HUES6 (cell line): ENCODE measurements around the gene ENTR1.
A peak's percentile ranks its signal among the peaks of the same experiment; 100 is the strongest.
"Not testable (repeated sequence)": the region's sequence is repeated elsewhere in the genome, so short reads cannot be mapped to it uniquely, and the experiment has no call there.

Experiments
- H3K27ac ChIP-seq: 2 replicates; pipeline ENCODE4 v1.7.0; 2013; ENCODE audit warnings: low read depth, mild to moderate bottlenecking, low read length, inconsistent platforms
- H3K27me3 ChIP-seq: 2 replicates; pipeline ENCODE4 v1.6.1; 2013; ENCODE audit warnings: low read length; ENCODE audit not compliant: control insufficient read depth, insufficient read depth
- H3K36me3 ChIP-seq: 2 replicates; pipeline ENCODE4 v1.6.1; 2013; ENCODE audit warnings: low read length; ENCODE audit not compliant: control insufficient read depth, insufficient read depth
- H3K4me1 ChIP-seq: 2 replicates; pipeline ENCODE4 v1.6.1; 2013; ENCODE audit warnings: low read length; ENCODE audit not compliant: control insufficient read depth, insufficient read depth
- H3K4me3 ChIP-seq: 2 replicates; pipeline ENCODE4 v1.5.1; 2013; ENCODE audit warnings: low read depth, low read length
- H3K9ac ChIP-seq: one replicate; pipeline ENCODE4 v1.6.1; 2013; ENCODE audit warnings: mild to moderate bottlenecking, low read length
- H3K9me3 ChIP-seq: 2 replicates; pipeline ENCODE4 v1.6.1; 2013; ENCODE audit warnings: low read depth, low read length; ENCODE audit not compliant: control insufficient read depth, insufficient read depth

The ENTR1 gene

DNA sequence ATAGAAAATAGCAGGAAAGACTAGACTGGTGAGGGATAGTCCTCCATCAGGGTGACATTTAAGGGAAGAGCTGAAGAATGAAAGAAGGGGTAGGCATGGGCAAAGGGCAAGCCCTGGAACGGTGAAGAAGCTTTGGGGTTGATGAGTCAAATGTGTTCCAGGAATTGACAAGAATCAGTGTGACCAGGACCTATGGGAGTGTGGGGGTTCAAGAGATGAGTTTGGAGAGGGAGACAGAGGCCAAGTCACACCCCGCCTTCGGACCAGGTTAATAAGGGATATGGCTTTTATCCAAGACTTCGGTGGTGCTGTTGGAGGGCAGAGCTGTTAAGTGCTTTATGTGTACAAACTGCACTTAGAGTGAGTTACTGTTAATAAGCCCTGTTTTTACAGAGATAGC lies 964 bp upstream of the ENTR1 start:
- H3K9ac ChIP-seq, result peak overlapping the region; percentile 98
- H3K9me3 ChIP-seq, result no peaks in the 10 kb centered on the region
- no peak overlapping the region for H3K27ac ChIP-seq
- H3K27me3 ChIP-seq, result no peaks in the 10 kb centered on the region
- H3K4me3 ChIP-seq, result peak overlapping the region; percentile 100
- peaks cover 9% of the 10 kb centered on the region; the same call in 1 of the 2 replicates for H3K4me1 ChIP-seq
- H3K36me3 ChIP-seq, result peaks cover 66% of the 10 kb centered on the region

DNA sequence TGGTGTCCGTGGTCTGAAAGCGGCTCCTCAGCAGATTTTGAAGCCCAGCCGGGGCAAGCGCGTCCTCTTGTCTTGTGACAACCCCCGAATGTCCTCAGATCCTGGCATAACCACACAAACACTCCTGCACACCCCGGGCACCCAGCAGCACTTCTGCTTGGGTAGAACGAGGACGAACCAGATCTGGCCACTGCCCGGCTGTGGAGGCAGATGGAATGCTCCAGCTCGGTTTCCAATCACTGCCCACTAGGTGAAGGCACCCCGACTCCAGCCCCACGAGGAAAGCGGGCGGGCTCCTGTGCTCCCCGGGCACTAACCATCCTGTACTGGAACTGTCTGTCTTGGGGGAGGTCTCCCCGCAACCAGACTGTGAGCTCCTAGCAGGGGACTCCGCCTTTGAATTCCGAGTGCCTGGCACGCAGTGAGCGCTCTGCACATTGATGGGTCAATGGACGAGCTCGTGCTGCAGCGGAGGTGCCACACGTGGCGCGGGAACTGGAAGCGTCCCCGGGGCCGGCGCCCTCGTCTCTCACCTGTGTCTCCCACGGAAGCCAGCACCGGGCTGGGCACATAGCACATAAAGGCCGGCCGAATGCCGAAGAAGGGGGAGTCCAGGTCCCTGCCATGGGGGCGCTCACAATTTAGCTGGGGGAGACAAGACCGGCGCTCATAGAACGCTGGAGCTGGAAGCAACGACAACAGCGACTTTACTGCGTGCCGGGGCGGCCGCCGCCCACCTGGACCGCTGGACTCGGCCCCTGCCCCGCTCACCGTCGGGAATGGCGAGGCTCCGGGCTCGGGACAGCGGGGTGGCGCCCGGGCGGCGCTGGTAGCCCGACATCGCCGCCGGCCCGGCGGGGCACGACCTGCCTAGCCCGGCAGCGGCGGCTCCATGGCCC lies 608 bp downstream of the ENTR1 start:
- peaks cover 9% of the 10 kb centered on the region; the same call in 1 of the 2 replicates for H3K4me1 ChIP-seq
- H3K36me3 ChIP-seq, result peaks cover 65% of the 10 kb centered on the region
- H3K4me3 ChIP-seq, result peak overlapping the region; percentile 100
- H3K9me3 ChIP-seq, result no peaks in the 10 kb centered on the region
- H3K9ac ChIP-seq, result peak overlapping the region; percentile 93
- H3K27me3 ChIP-seq, result no peaks in the 10 kb centered on the region
- peak overlapping the region; percentile 86; the same call in 1 of the 2 replicates for H3K27ac ChIP-seq

DNA sequence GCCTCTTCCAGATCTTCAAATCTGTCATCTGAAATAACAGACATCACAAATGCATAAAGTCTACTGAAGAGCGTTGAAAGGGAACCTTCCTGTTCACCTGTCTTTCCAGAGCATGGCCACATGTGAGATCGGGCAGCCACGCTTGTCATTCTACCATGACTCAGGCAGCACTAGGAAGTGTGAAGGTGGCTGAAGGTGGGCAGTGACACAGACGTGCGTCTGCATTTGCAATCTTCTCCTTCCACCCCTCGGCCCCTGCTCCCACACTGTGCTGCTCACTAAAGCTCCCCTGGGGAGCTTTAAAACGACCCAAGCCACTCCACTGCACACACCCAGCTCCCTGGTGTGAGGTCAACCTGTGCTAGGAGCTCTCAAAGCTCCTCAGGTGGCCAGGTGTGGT lies 2.5 kb downstream of the ENTR1 start:
- H3K9ac ChIP-seq, result no peak overlapping the region
- no peaks in the 10 kb centered on the region for H3K27me3 ChIP-seq
- H3K4me1 ChIP-seq, result peaks cover 9% of the 10 kb centered on the region; the same call in 1 of the 2 replicates
- H3K36me3 ChIP-seq, result peaks cover 60% of the 10 kb centered on the region
- H3K4me3 ChIP-seq, result no peak overlapping the region
- no peak overlapping the region; the same call in 1 of the 2 replicates for H3K27ac ChIP-seq
- H3K9me3 ChIP-seq, result no peaks in the 10 kb centered on the region

DNA sequence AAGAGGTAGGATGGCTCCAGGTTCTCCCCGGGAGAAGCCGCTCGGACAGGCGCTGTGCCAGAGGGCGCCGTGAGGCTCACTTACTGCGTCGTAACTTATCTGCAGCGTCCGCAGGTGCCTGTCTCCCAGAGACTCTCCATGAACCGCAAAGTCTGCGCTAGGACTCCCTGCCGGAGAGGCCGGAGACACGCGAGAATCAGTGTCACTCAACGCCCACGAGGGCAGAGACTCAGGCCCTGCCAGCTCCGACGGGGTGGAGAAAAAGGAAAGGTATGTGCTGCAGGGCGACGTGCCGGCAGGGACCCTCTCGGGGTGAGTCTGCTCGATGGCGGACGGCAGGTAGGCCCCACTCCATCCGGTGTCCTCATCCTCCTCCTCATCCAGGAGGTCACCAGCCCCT lies 3.4 kb downstream of the ENTR1 start:
- not testable (repeated sequence) for H3K9me3 ChIP-seq, H3K27ac ChIP-seq, H3K4me1 ChIP-seq, H3K9ac ChIP-seq, H3K4me3 ChIP-seq, H3K27me3 ChIP-seq
- H3K36me3 ChIP-seq, result peaks cover 60% of the 10 kb centered on the region

DNA sequence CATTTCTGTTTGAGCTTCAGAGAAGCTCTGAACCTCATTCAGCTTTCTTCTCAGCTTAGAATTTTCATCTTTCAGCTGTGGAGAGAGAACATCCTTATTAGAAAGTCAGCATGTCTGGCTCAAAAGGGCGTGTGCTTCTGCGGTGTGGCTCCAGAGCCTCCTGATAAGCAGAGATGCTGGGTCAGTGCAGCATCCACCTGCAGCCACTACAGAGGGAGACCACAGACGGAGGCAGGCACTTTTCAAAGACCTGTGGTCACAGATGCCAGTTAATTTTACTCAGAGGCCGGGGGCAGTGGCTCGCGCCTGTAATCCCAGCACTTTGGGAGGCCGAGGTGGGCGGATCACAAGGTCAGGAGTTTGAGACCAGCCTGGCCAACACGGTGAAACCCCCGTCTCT lies 4.5 kb downstream of the ENTR1 start:
- H3K27ac ChIP-seq, H3K4me3 ChIP-seq, H3K4me1 ChIP-seq, H3K9me3 ChIP-seq, H3K27me3 ChIP-seq, H3K9ac ChIP-seq: not testable (repeated sequence)
- peaks cover 62% of the 10 kb centered on the region for H3K36me3 ChIP-seq

DNA sequence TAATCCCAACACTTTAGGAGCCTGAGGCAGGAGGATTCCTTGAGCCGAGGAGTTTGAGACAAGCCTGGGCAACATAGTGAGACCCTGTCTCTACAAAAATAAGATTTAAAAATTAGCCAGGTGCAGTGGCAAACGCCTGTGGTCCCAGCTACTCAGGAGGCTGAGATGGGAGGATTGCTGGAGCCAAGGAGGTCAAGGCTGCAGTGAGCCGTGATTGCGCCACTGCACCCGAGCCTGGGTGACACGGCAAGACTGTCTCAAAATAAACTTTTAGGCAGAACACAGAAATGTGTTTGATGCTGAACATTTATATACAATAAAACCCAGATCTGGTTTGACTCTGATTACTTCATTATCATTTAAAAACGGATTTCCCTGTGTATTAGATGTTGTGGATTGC lies 4.9 kb downstream of the ENTR1 start:
- Histone ChIP-seq H3K9ac (no peak overlapping the region), H3K27me3 (no peaks in the 10 kb centered on the region), H3K4me3 (no peak overlapping the region), H3K4me1 (peaks cover 8% of the 10 kb centered on the region; the same call in 1 of the 2 replicates), H3K27ac (no peak overlapping the region), H3K9me3 (no peaks in the 10 kb centered on the region), H3K36me3 (peaks cover 62% of the 10 kb centered on the region)

DNA sequence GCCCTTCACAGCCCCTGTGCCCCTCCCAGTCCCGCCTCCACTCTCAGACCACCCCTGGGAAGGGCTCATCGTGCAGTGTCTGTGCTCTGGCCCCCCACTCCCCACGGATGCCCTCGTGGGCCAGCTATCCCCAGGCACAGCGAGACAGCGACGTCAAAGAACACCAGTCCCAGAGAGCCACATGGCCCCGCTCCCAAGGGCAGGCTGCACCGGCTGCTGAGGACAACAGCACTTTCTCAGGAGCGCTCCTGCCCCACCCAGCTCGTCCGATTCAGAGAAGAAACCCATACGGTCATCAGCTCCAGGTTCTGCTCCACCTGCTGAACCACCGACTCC lies 5.6 kb downstream of the ENTR1 start:
- H3K9ac ChIP-seq, result no peak overlapping the region

DNA sequence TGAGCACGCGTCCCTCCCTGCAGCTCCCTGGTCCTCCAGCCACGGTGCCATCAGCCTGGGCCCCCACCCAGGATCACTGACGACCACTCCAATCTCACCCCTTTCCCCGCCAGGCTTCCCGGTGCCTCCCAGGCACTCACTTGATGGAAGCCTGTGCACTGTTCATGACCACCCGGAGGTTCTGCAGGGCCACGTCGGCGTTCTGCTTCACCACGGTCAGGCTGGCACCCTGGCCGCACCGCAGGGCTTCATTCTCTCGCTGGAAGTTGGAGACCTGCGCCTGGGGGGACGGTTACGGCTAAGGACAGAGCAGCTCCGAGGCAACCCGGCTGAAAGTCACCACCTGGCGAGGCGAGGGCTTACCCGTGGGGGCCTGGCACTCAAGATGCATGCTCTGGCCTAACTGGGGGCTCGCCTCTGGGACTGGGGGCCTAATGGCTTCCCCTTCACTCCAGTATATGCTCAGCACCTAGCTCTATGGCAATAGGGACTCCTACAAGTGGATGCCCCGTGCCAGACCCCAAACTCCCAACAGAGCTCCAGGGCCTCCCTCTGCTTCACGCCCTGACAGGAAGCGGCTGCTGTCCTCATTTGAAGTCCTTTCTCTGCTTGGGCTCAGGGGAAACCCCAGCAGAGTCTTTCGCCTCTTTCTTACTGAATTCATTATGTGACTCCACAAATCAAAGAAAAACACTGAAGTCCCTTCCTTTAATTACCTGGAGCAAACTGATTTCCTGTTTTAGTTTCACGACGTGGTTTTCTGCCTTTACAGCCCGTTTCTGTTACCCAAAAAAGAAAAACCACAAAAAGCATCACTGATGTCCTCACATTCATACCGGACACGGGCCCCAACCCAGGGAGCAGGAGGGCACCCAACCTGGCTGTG lies 6.3 kb downstream of the ENTR1 start:
- peaks cover 62% of the 10 kb centered on the region for H3K36me3 ChIP-seq
- no peak overlapping the region for H3K4me3 ChIP-seq
- no peaks in the 10 kb centered on the region for H3K9me3 ChIP-seq
- H3K9ac ChIP-seq, result no peak overlapping the region
- H3K27ac ChIP-seq, result no peak overlapping the region
- peaks cover 5% of the 10 kb centered on the region; the same call in 1 of the 2 replicates for H3K4me1 ChIP-seq
- no peaks in the 10 kb centered on the region for H3K27me3 ChIP-seq

More for the DNA sequence above, 5.6 kb downstream of the ENTR1 start:
- Histone ChIP-seq H3K4me1 (peaks cover 11% of the 10 kb centered on the region; the same call in 1 of the 2 replicates), H3K27me3 (no peaks in the 10 kb centered on the region), H3K36me3 (peaks cover 62% of the 10 kb centered on the region), H3K9me3 (no peaks in the 10 kb centered on the region), H3K27ac (no peak overlapping the region), H3K4me3 (no peak overlapping the region)

DNA sequence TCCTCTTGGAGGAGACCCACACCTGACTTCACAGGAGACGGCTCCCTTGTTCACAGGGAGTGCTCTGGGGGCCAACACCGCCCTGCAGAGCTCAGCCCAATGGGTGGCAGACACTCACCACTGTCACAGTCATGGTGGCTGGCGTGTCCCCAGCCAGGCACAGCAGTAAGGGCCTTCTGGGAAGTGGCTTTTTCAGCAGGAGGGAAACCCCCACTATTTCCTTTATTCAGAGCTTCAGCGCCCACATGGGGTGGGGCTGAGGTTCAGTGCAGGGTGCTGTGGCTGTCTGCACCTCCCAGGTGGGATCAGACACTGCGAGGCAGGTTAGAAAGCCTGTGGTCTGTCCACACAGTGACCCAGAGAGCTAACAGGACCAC lies 6.9 kb downstream of the ENTR1 start:
- Histone ChIP-seq H3K27ac (no peak overlapping the region), H3K9me3 (no peaks in the 10 kb centered on the region), H3K27me3 (no peaks in the 10 kb centered on the region), H3K9ac (no peak overlapping the region), H3K4me3 (no peak overlapping the region), H3K4me1 (peaks cover 12% of the 10 kb centered on the region; the same call in 1 of the 2 replicates), H3K36me3 (peaks cover 60% of the 10 kb centered on the region)

DNA sequence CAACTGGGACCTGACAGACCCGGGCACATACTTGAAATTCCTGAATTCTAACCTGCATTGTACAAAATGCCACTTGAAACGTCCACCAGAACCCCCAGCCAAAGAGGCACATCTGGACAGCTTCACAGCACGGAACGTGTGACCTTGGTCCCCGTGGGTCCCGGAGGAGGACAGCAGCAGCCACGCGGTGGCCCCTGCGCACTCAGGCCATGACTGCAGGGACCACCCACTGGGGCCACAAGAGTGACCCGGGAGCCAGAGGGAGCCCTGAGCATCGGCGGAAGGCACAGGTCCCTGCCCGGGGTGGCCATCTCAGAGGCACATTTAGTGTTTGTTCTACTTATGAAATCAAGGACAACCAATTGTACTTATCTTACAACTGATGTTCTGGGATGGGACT lies 8.3 kb downstream of the ENTR1 start:
- H3K36me3 ChIP-seq, result peaks cover 60% of the 10 kb centered on the region
- H3K4me1 ChIP-seq, result peaks cover 12% of the 10 kb centered on the region; the same call in 1 of the 2 replicates
- no peak overlapping the region for H3K4me3 ChIP-seq
- H3K27me3 ChIP-seq, result no peaks in the 10 kb centered on the region
- no peaks in the 10 kb centered on the region for H3K9me3 ChIP-seq
- H3K9ac ChIP-seq, result no peak overlapping the region
- no peak overlapping the region for H3K27ac ChIP-seq
